ENCODE data around the gene SLC35F1.

Gene SLC35F1

DNA sequence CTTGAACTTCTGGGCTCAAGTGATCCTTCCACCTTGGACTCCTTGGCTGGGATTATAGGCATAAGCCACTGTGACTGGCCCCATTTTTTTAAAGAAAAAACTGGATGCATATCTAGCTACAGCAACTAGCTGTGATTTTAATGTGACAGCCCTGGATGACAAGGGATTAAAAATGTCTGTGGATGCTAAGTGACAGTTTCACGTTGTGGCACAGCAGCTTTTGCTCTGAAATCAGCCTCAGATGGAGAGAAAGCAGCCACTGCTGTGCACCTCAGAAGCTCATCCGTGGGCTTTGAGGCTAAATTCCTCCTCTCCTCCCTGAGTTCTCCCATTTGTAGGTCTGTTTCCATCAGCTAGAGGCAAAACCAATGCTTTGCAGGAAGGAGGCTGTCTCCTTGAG is 195.3 kb downstream of the SLC35F1 start:
- no peak for DNase-seq (ENCODE audit: low read depth, low spot score)
- H3K4me1 ChIP-seq (ENCODE audit: insufficient read depth, insufficient read length): peaks cover 3% of the 10 kb centered on the region
- no peaks in the 10 kb centered on the region for H3K36me3 ChIP-seq (ENCODE audit: insufficient read depth, insufficient read length, low read length)
- no peak overlapping the region for H3K4me3 ChIP-seq (ENCODE audit: insufficient read length, low read depth)
- peaks cover 40% of the 10 kb centered on the region for H3K9me3 ChIP-seq (ENCODE audit: insufficient read depth, low read length)
- TF ChIP-seq ZNF274 (IDR thresholded peaks at IDR 0.05; ENCODE audit: low read depth, low read length) (no peak), YY1 (IDR thresholded peaks at IDR 0.05; ENCODE audit: insufficient read depth, insufficient read length) (no peak), SUZ12 (IDR thresholded peaks at IDR 0.05; ENCODE audit: extremely low read depth, insufficient read depth, insufficient read length) (no peak)
- H3K9ac ChIP-seq (ENCODE audit: insufficient read length, low read depth): no peak overlapping the region
- H3K27me3 ChIP-seq (ENCODE audit: insufficient read depth, insufficient read length): no peaks in the 10 kb centered on the region

DNA sequence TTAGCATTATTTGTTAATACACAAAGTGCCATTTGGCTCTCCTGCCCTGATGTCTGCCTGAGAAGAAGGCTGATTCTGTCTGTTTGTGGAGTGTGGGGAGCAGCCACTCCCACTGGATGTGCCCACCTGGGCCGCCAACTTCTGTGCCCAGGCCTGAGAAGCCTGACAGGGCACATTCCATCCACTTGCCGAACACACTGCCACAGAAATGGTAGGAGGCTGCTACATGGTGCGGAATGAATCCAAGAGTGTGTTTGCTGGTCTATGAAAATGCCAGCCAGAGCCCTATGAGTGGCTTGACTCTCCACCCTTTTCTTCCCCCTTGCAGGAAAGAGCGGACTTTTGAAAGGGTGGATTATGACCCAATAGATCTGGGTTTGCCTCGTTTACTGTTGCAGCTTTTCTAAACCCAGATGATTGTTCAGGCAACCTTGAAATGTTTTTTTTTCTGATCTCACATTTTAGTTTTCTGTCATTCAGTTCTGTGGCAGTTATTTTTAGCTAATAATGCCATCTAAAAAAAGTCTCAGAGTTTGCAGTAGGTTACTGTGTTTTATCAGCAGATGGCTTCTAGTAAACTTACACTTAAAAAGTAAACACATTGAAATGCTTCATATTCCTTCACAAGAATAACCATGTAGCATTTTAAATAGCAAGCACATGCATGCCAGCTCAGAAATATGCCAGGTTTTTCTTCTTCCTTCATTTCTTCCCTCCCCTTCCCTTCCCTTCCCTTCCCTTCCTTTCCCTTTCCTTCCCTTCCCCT is 196.5 kb downstream of the SLC35F1 start:
- Histone ChIP-seq H3K4me1 (ENCODE audit: insufficient read depth, insufficient read length) (peaks cover 3% of the 10 kb centered on the region), H3K9ac (ENCODE audit: insufficient read length, low read depth) (no peak overlapping the region)

DNA sequence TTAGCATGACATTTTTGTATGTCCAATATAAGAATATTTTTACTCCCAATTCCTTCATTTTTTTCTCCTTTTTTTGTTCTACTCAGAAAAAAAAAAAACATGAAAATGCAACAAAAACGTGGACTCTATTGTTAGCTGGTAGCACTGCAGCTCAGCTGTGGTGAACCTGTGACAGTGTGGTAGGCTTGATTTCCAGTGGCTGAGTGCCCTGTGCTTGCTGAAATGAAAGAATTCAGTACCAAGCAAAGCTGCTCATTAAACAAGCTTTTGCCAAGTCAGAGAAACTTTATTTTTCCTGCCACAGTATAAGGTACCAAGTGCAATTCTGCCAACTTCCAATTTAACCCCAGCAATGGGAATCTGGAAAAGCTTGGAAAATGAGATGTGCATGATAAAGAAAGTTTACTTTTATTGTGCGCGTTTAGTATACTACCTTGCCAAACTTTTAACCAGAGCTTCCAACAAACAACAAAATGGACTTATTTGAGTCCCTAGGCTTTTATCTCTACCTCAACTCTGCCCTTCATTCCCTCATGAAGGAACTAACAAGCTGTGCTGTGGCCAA is 215.2 kb downstream of the SLC35F1 start:
- no peak for TF ChIP-seq YY1 (IDR thresholded peaks at IDR 0.05; ENCODE audit: insufficient read depth, insufficient read length)
- no peak for TF ChIP-seq SUZ12 (IDR thresholded peaks at IDR 0.05; ENCODE audit: extremely low read depth, insufficient read depth, insufficient read length)
- no peak for TF ChIP-seq ZNF274 (IDR thresholded peaks at IDR 0.05; ENCODE audit: low read depth, low read length)
- Histone ChIP-seq H3K9me3 (ENCODE audit: insufficient read depth, low read length) (no peaks in the 10 kb centered on the region), H3K4me1 (ENCODE audit: insufficient read depth, insufficient read length) (no peaks in the 10 kb centered on the region), H3K9ac (ENCODE audit: insufficient read length, low read depth) (no peak overlapping the region), H3K4me3 (ENCODE audit: insufficient read length, low read depth) (no peak overlapping the region), H3K27me3 (ENCODE audit: insufficient read depth, insufficient read length) (no peaks in the 10 kb centered on the region), H3K36me3 (ENCODE audit: insufficient read depth, insufficient read length, low read length) (no peaks in the 10 kb centered on the region)
- no peak for DNase-seq (ENCODE audit: low read depth, low spot score)

More for the DNA sequence above, 196.5 kb downstream of the SLC35F1 start:
- no peak for DNase-seq (ENCODE audit: low read depth, low spot score)
- TF ChIP-seq SUZ12 (IDR thresholded peaks at IDR 0.05; ENCODE audit: extremely low read depth, insufficient read depth, insufficient read length): no peak
- no peak for TF ChIP-seq ZNF274 (IDR thresholded peaks at IDR 0.05; ENCODE audit: low read depth, low read length)
- TF ChIP-seq YY1 (IDR thresholded peaks at IDR 0.05; ENCODE audit: insufficient read depth, insufficient read length): no peak
- Histone ChIP-seq H3K36me3 (ENCODE audit: insufficient read depth, insufficient read length, low read length) (no peaks in the 10 kb centered on the region), H3K27me3 (ENCODE audit: insufficient read depth, insufficient read length) (no peaks in the 10 kb centered on the region), H3K4me3 (ENCODE audit: insufficient read length, low read depth) (no peak overlapping the region), H3K9me3 (ENCODE audit: insufficient read depth, low read length) (peaks cover 40% of the 10 kb centered on the region)

DNA sequence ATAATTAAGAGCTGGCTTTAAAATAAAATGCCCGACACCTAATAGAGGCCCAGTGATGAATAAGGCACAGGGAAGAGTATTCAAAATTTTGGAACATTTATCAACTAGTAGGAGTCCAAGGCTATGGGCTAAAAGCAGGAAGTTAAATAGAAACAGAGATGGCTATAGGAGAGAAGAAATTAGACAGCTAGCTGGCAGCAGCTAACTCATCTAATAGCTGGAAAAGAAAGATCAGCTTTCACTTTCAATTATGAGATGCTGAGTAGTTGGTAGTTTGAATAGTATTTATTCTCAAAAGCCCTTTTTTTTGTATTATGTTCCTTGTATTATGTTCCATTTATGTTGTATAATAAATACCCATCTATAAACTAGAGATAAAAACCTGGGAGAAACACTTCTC is 215.7 kb downstream of the SLC35F1 start:
- TF ChIP-seq YY1 (IDR thresholded peaks at IDR 0.05; ENCODE audit: insufficient read depth, insufficient read length): no peak
- TF ChIP-seq ZNF274 (IDR thresholded peaks at IDR 0.05; ENCODE audit: low read depth, low read length): no peak
- TF ChIP-seq SUZ12 (IDR thresholded peaks at IDR 0.05; ENCODE audit: extremely low read depth, insufficient read depth, insufficient read length): no peak
- DNase-seq (ENCODE audit: low read depth, low spot score): no peak
- H3K4me3 ChIP-seq (ENCODE audit: insufficient read length, low read depth): no peak overlapping the region

DNA sequence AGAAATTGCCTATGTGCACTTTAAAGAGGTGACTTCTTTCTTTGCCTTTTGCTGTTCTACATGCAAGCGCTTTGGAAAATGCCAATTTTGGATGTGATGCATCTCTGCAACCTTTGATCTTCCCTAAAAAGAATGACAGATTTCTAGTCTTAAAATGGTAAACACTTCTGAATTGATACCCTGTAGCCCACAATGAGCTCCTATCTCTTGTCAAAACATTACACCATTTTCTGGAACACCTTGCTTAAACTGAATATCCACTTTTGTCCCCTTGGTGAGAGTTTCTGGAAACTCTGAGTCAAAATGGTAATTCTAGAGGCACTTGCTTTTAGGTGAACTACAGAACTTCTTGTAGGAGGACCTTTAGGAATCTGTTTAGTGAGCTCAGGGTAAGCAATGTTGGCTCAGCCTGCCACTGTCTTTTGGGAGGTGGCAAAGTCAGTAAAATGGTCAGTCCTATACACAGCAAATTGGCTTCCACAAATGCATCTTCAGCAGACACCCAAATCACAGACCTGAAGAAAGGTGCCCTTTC is 216.5 kb downstream of the SLC35F1 start:
- H3K4me3 ChIP-seq (ENCODE audit: insufficient read length, low read depth): no peak overlapping the region
- H3K27me3 ChIP-seq (ENCODE audit: insufficient read depth, insufficient read length): no peaks in the 10 kb centered on the region
- no peak for DNase-seq (ENCODE audit: low read depth, low spot score)
- H3K9ac ChIP-seq (ENCODE audit: insufficient read length, low read depth): no peak overlapping the region
- TF ChIP-seq SUZ12 (IDR thresholded peaks at IDR 0.05; ENCODE audit: extremely low read depth, insufficient read depth, insufficient read length): no peak
- H3K4me1 ChIP-seq (ENCODE audit: insufficient read depth, insufficient read length): no peaks in the 10 kb centered on the region
- no peaks in the 10 kb centered on the region for H3K9me3 ChIP-seq (ENCODE audit: insufficient read depth, low read length)
- H3K36me3 ChIP-seq (ENCODE audit: insufficient read depth, insufficient read length, low read length): no peaks in the 10 kb centered on the region

More for the DNA sequence above, 215.7 kb downstream of the SLC35F1 start:
- no peak overlapping the region for H3K9ac ChIP-seq (ENCODE audit: insufficient read length, low read depth)
- no peaks in the 10 kb centered on the region for H3K4me1 ChIP-seq (ENCODE audit: insufficient read depth, insufficient read length)
- H3K36me3 ChIP-seq (ENCODE audit: insufficient read depth, insufficient read length, low read length): no peaks in the 10 kb centered on the region
- no peaks in the 10 kb centered on the region for H3K27me3 ChIP-seq (ENCODE audit: insufficient read depth, insufficient read length)
- no peaks in the 10 kb centered on the region for H3K9me3 ChIP-seq (ENCODE audit: insufficient read depth, low read length)

DNA sequence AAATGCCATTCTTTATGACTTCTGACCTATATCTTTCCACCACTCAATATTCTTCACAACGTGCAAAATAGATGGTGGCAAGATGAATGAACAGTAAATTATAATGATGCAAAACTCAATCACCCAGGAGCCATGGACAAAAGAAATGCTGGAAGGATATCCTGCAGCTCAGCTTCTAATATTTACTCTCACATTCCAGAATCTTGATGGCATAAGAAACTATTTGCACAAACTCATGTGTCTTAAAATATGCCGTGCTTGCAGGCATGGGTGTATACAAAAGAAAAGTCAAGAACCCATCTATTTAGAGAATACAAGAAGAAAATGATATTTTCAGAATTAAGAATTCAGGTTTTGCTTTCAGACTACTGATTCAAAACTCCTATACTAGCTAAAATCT is 217.8 kb downstream of the SLC35F1 start:
- Histone ChIP-seq H3K9ac (ENCODE audit: insufficient read length, low read depth) (no peak overlapping the region), H3K36me3 (ENCODE audit: insufficient read depth, insufficient read length, low read length) (no peaks in the 10 kb centered on the region), H3K27me3 (ENCODE audit: insufficient read depth, insufficient read length) (no peaks in the 10 kb centered on the region), H3K4me1 (ENCODE audit: insufficient read depth, insufficient read length) (no peaks in the 10 kb centered on the region), H3K9me3 (ENCODE audit: insufficient read depth, low read length) (no peaks in the 10 kb centered on the region), H3K4me3 (ENCODE audit: insufficient read length, low read depth) (no peak overlapping the region)
- DNase-seq (ENCODE audit: low read depth, low spot score): no peak
- TF ChIP-seq YY1 (IDR thresholded peaks at IDR 0.05; ENCODE audit: insufficient read depth, insufficient read length) (no peak), ZNF274 (IDR thresholded peaks at IDR 0.05; ENCODE audit: low read depth, low read length) (no peak), SUZ12 (IDR thresholded peaks at IDR 0.05; ENCODE audit: extremely low read depth, insufficient read depth, insufficient read length) (no peak)

DNA sequence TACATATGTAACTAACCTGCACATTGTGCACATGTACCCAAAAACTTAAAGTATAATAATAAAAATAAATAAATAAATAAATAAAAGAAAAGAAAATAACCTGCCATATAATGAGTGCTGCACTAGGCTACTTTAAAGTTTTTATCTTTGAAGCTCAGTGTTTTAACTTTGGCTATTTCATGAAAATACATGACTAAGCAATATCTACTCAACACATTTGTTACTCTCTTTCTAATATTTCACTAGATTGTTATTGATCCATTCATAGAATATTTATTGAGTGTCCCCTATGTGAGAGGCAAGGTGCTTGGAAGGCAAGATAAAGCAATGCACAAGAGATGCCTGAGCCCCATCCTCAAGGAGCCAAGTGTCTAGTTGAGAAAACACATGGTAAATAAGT is 221.7 kb downstream of the SLC35F1 start:
- Histone ChIP-seq H3K4me3 (ENCODE audit: insufficient read length, low read depth) (no peak overlapping the region), H3K36me3 (ENCODE audit: insufficient read depth, insufficient read length, low read length) (no peaks in the 10 kb centered on the region), H3K9me3 (ENCODE audit: insufficient read depth, low read length) (no peaks in the 10 kb centered on the region), H3K9ac (ENCODE audit: insufficient read length, low read depth) (no peak overlapping the region), H3K4me1 (ENCODE audit: insufficient read depth, insufficient read length) (no peaks in the 10 kb centered on the region), H3K27me3 (ENCODE audit: insufficient read depth, insufficient read length) (no peaks in the 10 kb centered on the region)
- DNase-seq (ENCODE audit: low read depth, low spot score): no peak
- TF ChIP-seq YY1 (IDR thresholded peaks at IDR 0.05; ENCODE audit: insufficient read depth, insufficient read length): no peak
- TF ChIP-seq SUZ12 (IDR thresholded peaks at IDR 0.05; ENCODE audit: extremely low read depth, insufficient read depth, insufficient read length): no peak
- TF ChIP-seq ZNF274 (IDR thresholded peaks at IDR 0.05; ENCODE audit: low read depth, low read length): no peak
